ENCODE data around the gene GTF2F2. TPM values are rescaled to one million over a fixed set of nuclear protein-coding genes. Genes with fewer than 3 reads are reported as not detected.

GTF2F2 gene
- total RNA-seq, 2 experiments from 2014 or later: 15.3 to 15.5 TPM

- ChIA-PET POLR2A (no interaction called here), CTCF (interaction anchor here (1.1 kb wide), 1 partner anchor 77 kb away, joined by 3 read pairs; no protein-coding TSS in a partner anchor)
- DNase-seq: no peak
- Mint-ChIP-seq H3K4me3 (no peak overlapping the region), H3K27ac (no peak overlapping the region), H3K9me3 (no peaks in the 10 kb centered on the region), H3K36me3 (ENCODE audit: low read depth) (no peaks in the 10 kb centered on the region), H3K27me3 (peaks cover 21% of the 10 kb centered on the region), H3K4me1 (peaks cover 6% of the 10 kb centered on the region)
These were observed 16.0 kb upstream of the GTF2F2 start for GRCh38 chr13:45104261-45104660.

DNA sequence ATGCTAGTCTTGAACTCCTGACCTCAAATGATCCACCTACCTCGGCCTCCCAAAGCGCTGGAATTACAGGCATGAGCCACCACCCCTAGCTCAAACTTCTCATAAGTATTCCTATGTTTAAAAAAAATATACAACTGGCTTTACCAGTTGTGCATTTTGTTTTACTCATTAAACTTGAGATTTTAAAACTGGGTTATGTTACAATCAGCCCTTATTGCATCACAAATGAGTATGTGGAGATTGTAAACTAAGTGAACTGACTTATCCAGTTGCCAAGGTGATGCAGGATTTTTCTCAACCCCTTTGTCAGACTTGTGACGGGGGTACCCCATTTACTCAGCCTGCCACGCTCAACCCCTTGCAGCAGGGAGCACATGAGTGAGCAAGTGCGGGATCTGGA, 14.4 kb upstream of the GTF2F2 start:
- Mint-ChIP-seq H3K27me3 (peaks cover 22% of the 10 kb centered on the region), H3K36me3 (ENCODE audit: low read depth) (no peaks in the 10 kb centered on the region), H3K4me1 (peaks cover 8% of the 10 kb centered on the region), H3K27ac (no peak overlapping the region), H3K9me3 (no peaks in the 10 kb centered on the region), H3K4me3 (no peak overlapping the region)
- no peak for DNase-seq
- ChIA-PET POLR2A (no interaction called here), CTCF (no interaction called here)

GRCh38 chr13:45107539-45107938, 12.8 kb upstream of the GTF2F2 start:
- CTCF ChIA-PET: no interaction called here
- Mint-ChIP-seq H3K27me3 (peaks cover 22% of the 10 kb centered on the region), H3K27ac (no peak overlapping the region), H3K36me3 (ENCODE audit: low read depth) (no peaks in the 10 kb centered on the region), H3K4me1 (peaks cover 8% of the 10 kb centered on the region), H3K4me3 (no peak overlapping the region), H3K9me3 (no peaks in the 10 kb centered on the region)
- DNase-seq: no peak
- POLR2A ChIA-PET: no interaction called here

DNA sequence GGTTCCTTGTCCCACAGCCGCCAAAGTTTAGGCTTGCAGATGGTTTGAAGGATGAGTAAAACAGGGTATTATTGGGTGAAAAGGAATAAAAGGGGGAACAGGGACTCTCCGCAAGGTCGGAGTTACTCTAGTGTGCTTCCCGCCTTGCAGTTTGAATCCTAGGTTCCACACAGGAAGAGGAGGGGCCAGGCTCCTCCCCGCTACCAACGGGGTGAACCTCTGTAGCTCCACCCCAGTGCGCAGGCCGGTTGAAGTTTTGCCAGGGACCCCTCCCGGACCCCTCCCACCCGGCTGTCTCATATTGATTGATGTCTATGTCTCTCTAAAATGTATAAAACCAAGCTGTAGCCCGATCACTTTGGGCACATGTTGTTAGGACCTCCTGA, 11.6 kb upstream of the GTF2F2 start:
- Mint-ChIP-seq H3K9me3 (no peaks in the 10 kb centered on the region), H3K27ac (no peak overlapping the region), H3K4me3 (no peak overlapping the region), H3K4me1 (peaks cover 10% of the 10 kb centered on the region), H3K27me3 (peaks cover 19% of the 10 kb centered on the region), H3K36me3 (ENCODE audit: low read depth) (no peaks in the 10 kb centered on the region)
- POLR2A ChIA-PET: interaction anchor here (1.5 kb wide), 1 partner anchor 12 kb away, joined by 5 read pairs; the partner anchor contains the start of gene GTF2F2
- no peak for DNase-seq
- CTCF ChIA-PET: no interaction called here

GRCh38 chr13:45109102-45109720, 11.1 kb upstream of the GTF2F2 start:
- CTCF ChIA-PET: interaction anchor here (1.0 kb wide), 1 partner anchor 11 kb away, joined by 4 read pairs; the partner anchor contains the start of gene GTF2F2
- H3K36me3 Mint-ChIP-seq (ENCODE audit: low read depth): no peaks in the 10 kb centered on the region
- H3K27me3 Mint-ChIP-seq: peaks cover 16% of the 10 kb centered on the region
- H3K4me3 Mint-ChIP-seq: no peak overlapping the region
- no peaks in the 10 kb centered on the region for H3K9me3 Mint-ChIP-seq
- H3K4me1 Mint-ChIP-seq: peaks cover 10% of the 10 kb centered on the region
- no peak for DNase-seq
- POLR2A ChIA-PET: interaction anchor here (1.5 kb wide), 1 partner anchor 11 kb away, joined by 5 read pairs; the partner anchor contains the start of gene GTF2F2
- H3K27ac Mint-ChIP-seq: no peak overlapping the region

DNA sequence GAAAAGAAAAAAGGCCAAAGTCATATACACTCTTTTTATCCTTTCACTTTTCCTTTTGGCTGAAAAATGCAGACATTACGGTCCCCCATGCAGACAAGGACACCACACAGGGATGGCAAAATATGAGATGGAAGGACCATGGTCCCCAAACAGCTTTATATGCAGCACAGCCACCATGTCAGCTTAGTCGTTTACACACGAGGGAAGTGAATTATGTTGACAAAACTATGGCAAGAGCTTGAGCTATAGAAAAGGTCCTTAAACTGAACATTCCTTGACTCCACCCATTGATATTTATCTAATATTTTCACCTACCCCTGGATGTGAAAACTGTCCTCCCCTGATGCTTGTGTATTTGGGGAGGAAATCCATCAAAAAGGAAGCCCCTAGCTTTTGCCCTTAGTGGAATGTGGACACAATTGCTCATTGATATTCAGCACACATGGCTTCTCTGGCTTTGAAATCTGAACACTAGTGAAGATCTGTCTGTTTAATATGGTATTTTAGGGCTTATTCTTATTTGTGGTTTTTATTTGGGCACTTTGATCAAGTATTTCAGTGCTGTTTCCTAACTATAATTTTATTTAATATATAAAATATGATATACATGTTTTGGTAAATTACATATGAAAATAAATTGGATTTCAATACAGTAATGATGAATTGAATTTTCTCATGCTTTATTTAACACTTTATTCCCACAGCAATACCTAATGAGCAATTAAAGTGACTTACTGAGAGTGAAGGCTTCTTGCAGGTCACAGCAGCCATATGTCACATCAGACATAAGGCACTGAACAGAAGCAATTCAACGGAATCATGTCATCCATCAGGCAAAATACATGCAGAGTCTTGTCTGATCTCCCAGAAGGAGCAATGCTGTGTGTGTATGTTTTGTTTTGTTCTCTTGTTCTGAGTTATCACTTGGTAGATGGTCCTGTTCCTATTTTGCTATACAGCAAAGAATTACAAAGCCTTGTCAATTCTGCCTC, 6.8 kb upstream of the GTF2F2 start:
- peaks cover 9% of the 10 kb centered on the region for H3K4me1 Mint-ChIP-seq
- no peak overlapping the region for H3K27ac Mint-ChIP-seq
- no peak overlapping the region for H3K4me3 Mint-ChIP-seq
- H3K27me3 Mint-ChIP-seq: peaks cover 6% of the 10 kb centered on the region
- DNase-seq: no peak
- no peaks in the 10 kb centered on the region for H3K36me3 Mint-ChIP-seq (ENCODE audit: low read depth)
- ChIA-PET CTCF (no interaction called here), POLR2A (no interaction called here)
- H3K9me3 Mint-ChIP-seq: no peaks in the 10 kb centered on the region

GRCh38 chr13:45119469-45119990, 780 bp upstream of the GTF2F2 start:
- ChIA-PET POLR2A (interaction anchor here (0.6 to 2.0 kb wide), 3 partner anchors 10 to 1060 kb away, joined by 3 to 5 read pairs (median 3); no protein-coding TSS in a partner anchor), CTCF (no interaction called here)
- H3K36me3 Mint-ChIP-seq (ENCODE audit: low read depth): no peaks in the 10 kb centered on the region
- peak; percentile 48 for DNase-seq
- H3K4me1 Mint-ChIP-seq: peaks cover 6% of the 10 kb centered on the region
- no peaks in the 10 kb centered on the region for H3K9me3 Mint-ChIP-seq
- no peak overlapping the region for H3K27ac Mint-ChIP-seq
- H3K4me3 Mint-ChIP-seq: no peak overlapping the region
- no peaks in the 10 kb centered on the region for H3K27me3 Mint-ChIP-seq

DNA sequence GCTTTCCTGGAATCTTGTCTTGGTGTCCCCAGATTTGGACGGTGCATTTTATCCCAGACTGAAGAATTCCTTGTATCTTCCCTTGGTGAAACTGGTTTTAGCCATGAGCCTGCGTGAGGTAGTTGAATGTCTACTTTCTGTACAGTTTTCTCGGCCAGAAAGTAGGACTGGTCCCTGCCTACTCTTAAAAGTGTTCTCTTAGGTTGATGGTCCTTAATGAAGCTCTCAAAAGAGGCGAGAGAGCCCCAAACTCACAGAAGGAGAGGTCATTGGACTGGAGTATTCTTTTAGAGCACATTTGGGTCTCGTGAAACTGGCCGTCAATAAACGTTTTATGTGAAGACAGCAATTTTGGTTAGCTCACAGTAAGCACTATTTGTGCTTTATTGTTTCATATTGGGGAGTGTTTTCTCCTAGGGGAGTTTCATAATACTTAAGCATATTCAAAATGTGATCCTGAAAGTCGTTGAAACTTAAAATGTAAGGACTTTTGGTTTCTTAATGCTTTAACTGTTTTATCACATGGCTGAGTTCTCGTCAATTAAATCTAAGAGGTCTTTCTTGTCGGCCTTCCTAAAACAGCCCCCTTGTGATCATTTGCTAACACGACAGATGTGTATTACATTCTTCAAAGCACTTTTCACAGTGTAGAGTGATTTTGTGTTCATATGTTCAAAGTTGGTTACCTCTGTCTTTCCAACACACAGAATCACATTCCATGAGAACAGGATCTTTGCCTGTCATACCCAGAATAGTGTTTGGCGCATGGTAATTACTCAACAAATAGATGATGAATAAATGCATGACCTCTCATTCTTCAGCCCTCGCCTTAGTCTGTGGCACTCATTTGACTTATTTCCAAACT, 889 bp downstream of the GTF2F2 start:
- H3K36me3 Mint-ChIP-seq (ENCODE audit: low read depth): no peaks in the 10 kb centered on the region
- POLR2A ChIA-PET: interaction anchor here (0.7 to 2.0 kb wide), 2 partner anchors 12 to 19 kb away, joined by 4 to 5 read pairs; no protein-coding TSS in a partner anchor
- H3K4me3 Mint-ChIP-seq: no peak overlapping the region
- H3K27ac Mint-ChIP-seq: no peak overlapping the region
- no peaks in the 10 kb centered on the region for H3K9me3 Mint-ChIP-seq
- CTCF ChIA-PET: interaction anchor here (0.9 to 1.0 kb wide), 3 partner anchors 15 to 188 kb away, joined by 3 to 6 read pairs (median 3); no protein-coding TSS in a partner anchor
- peaks cover 6% of the 10 kb centered on the region for H3K4me1 Mint-ChIP-seq
- DNase-seq: no peak
- H3K27me3 Mint-ChIP-seq: no peaks in the 10 kb centered on the region

DNA sequence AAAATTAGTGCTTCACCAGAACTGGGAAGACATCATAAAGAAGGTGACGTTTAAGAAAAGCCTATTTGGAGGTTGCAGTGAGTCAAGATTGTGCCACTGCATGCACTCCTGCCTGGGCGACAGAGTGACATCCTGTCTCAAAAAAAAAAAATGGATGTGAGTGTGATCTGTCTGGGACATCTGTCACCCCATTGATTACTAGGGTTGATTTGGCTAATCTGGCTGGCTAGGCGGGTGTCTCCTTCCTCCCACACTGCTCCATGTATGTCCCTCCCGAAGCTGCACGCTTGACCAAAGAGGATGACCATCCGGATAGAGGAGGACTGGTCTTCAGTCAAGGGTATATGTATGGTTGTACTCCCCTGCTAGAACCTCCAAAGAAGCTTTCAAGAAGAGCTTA, 2.6 kb downstream of the GTF2F2 start:
- Mint-ChIP-seq H3K9me3 (no peaks in the 10 kb centered on the region), H3K27me3 (no peaks in the 10 kb centered on the region), H3K4me3 (peak overlapping the region; percentile 1), H3K36me3 (ENCODE audit: low read depth) (no peaks in the 10 kb centered on the region), H3K27ac (no peak overlapping the region), H3K4me1 (peaks cover 6% of the 10 kb centered on the region)
- no peak for DNase-seq
- ChIA-PET CTCF (no interaction called here), POLR2A (no interaction called here)

DNA sequence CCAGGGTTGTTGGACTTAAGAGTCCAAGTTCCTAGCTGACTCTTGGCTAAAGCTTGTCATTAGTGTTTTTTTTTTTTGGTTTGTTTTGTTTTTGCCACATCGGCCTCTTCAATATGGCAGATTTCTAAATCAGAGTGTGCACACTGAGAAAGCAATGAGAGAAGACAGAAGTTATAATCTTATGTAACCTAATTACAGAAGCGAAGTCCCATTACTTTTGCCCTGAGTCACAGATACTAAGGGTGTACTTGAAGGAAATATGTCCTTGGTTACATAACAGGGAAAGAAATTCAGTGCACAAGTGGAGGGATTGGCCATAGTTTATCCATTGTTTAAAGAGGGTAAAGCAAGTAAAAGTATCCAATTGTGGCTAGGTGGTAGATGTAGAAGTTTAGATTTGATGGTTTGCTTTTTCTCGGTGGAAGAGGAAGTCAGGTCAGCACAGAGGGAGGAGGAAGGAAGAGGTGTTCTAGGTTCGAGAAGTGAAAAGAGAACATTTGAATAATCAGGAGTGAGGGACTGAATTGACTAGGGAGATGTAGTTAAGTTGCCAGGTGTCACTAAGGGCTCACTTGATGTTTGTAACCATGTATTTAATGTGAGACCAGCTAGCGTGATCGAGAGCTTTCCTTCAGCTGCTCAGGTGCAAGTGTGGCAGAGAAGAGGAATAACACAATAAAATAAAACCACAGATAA, 12.2 kb downstream of the GTF2F2 start:
- no peaks in the 10 kb centered on the region for H3K27me3 Mint-ChIP-seq
- CTCF ChIA-PET: interaction anchor here (0.6 kb wide), 1 partner anchor 174 kb away, joined by 3 read pairs; no protein-coding TSS in a partner anchor
- DNase-seq: no peak
- POLR2A ChIA-PET: no interaction called here
- no peak overlapping the region for H3K27ac Mint-ChIP-seq
- peaks cover 23% of the 10 kb centered on the region for H3K36me3 Mint-ChIP-seq (ENCODE audit: low read depth)
- H3K4me3 Mint-ChIP-seq: no peak overlapping the region
- H3K4me1 Mint-ChIP-seq: peaks cover 17% of the 10 kb centered on the region
- H3K9me3 Mint-ChIP-seq: peaks cover 17% of the 10 kb centered on the region

DNA sequence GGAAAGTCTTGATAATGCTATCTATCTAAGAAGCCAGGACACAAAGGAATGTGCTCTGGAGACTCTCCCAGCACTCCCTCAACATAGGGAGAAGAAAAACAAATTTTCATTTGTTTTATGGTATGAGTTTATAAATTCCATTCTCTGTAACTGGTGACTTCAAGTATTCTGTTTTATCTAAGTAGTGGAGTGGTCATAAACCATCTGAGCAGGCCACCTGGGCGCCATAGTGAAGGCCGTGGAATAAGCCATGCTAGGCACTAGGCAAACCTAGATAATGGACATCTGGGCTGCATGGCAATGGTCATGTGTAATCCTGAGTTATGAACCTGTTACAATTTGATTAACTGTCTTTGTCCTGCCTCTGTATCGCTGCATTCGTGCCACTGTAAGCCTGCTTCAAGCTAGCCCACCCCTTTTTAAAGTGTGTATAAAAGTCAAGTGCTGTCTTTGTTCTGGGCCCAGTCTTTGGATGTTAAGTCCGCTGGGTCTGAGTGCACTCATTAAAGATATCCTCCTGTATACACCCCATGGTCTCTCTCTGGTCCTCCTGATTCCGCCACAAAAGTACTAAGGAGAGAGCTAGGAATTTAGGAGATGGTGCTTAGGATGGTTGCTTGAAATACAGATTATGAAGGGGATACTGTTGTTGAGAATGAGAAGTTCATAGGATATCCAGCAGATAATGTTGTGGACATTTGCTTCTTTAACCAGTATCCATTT, 13.2 kb downstream of the GTF2F2 start:
- Mint-ChIP-seq H3K27ac (no peak overlapping the region), H3K27me3 (no peaks in the 10 kb centered on the region), H3K36me3 (ENCODE audit: low read depth) (peaks cover 30% of the 10 kb centered on the region), H3K9me3 (peaks cover 17% of the 10 kb centered on the region), H3K4me3 (no peak overlapping the region), H3K4me1 (peaks cover 17% of the 10 kb centered on the region)
- no peak for DNase-seq
- POLR2A ChIA-PET: no interaction called here
- CTCF ChIA-PET: interaction anchor here (0.6 kb wide), 2 partner anchors 173 to 178 kb away, joined by 3 read pairs; no protein-coding TSS in a partner anchor

Measured in activated CD4-positive, alpha-beta memory T cell treated with anti-CD3 and anti-CD28 coated beads, Interleukin-2, amount 10 ng/mL, durations not matched to agents 7 days and 5 days (primary cell).